HAP-1 (cell line): ENCODE measurements around the gene CDK10.
A peak's percentile ranks its signal among the peaks of the same experiment; 100 is the strongest.

Experiments used
- DNase-seq, 2 experiments: peaks; one replicate each; pipeline ENCODE4 v3.0.0-alpha.2; 2016 to 2020; ENCODE audit warnings: low spot score in 2 of 2
- H3K27me3 ChIP-seq: fragments of 250-450 bp; sonication (Bioruptor Pico); 2 replicates; pipeline ENCODE4 v1.5.1; 2020; ENCODE audit warnings: low read depth, mild to moderate bottlenecking, moderate library complexity
- H3K36me3 ChIP-seq: fragments of 250-450 bp; sonication (Bioruptor Pico); replicated peaks from 2 replicates; pipeline ENCODE4 v1.5.1; 2020; ENCODE audit warnings: mild to moderate bottlenecking
- H3K4me1 ChIP-seq: fragments of 250-450 bp; sonication (Bioruptor Pico); 2 replicates; pipeline ENCODE4 v1.5.1; 2020; ENCODE audit warnings: mild to moderate bottlenecking
- H3K4me3 ChIP-seq: fragments of 250-450 bp; sonication (Bioruptor Pico); 2 replicates; pipeline ENCODE4 v1.5.1; 2020; ENCODE audit warnings: mild to moderate bottlenecking, moderate library complexity
- H3K9me3 ChIP-seq: fragments of 250-450 bp; sonication (Bioruptor Pico); 2 replicates; pipeline ENCODE4 v1.5.1; 2020; ENCODE audit warnings: mild to moderate bottlenecking, moderate library complexity
- in situ Hi-C: fragments of 300-500 bp; cut with MboI; formaldehyde crosslinking; loops from 3 replicates; pipeline ENCODE4 v1.14.3; 2020; ENCODE audit warnings: low sequenced_read_pairs, inconsistent platforms, mixed read lengths

Gene CDK10

GRCh38 chr16:89686520-89687091, at the start of gene CDK10:
Gene CDK10, plus strand, starts transcription at chr16:89686689. Its CDS starts 22 bp downstream, at chr16:89686711.
- no peaks in the 10 kb centered on the region for H3K27me3 ChIP-seq
- DNase-seq = peak; percentile 83 to 94
- in situ Hi-C loops = no loop called here
- H3K4me1 ChIP-seq = peaks cover 7% of the 10 kb centered on the region
- peak within 1 kb of the TSS; percentile 68 for H3K4me3 ChIP-seq
- H3K9me3 ChIP-seq = peaks cover 10% of the 10 kb centered on the region
- H3K36me3 ChIP-seq = peaks cover 19% of the 10 kb centered on the region

GRCh38 chr16:89637379-89637778, 49.1 kb upstream of the CDK10 start:
- H3K4me1 ChIP-seq = no peaks in the 10 kb centered on the region
- no peaks in the 10 kb centered on the region for H3K9me3 ChIP-seq
- in situ Hi-C loops = loop anchor here (25.0 kb wide), 1 partner anchor 100 kb away; no protein-coding TSS in a partner anchor

GRCh38 chr16:89638455-89638854, 48.0 kb upstream of the CDK10 start:
- Histone ChIP-seq H3K36me3 (no peaks in the 10 kb centered on the region), H3K4me3 (no peak overlapping the region), H3K4me1 (no peaks in the 10 kb centered on the region), H3K9me3 (no peaks in the 10 kb centered on the region), H3K27me3 (peaks cover 6% of the 10 kb centered on the region)
- DNase-seq = no peak
- in situ Hi-C loops = loop anchor here (25.0 kb wide), 1 partner anchor 101 kb away; no protein-coding TSS in a partner anchor

More at GRCh38 chr16:89637379-89637778, 49.1 kb upstream of the CDK10 start:
- H3K27me3 ChIP-seq = peaks cover 16% of the 10 kb centered on the region
- no peak overlapping the region for H3K4me3 ChIP-seq
- no peaks in the 10 kb centered on the region for H3K36me3 ChIP-seq
- DNase-seq = no peak

- Histone ChIP-seq H3K4me1 (no peaks in the 10 kb centered on the region), H3K4me3 (no peak overlapping the region), H3K27me3 (no peaks in the 10 kb centered on the region), H3K36me3 (no peaks in the 10 kb centered on the region), H3K9me3 (no peaks in the 10 kb centered on the region)
- in situ Hi-C loops = loop anchor here (25.0 kb wide), 1 partner anchor 102 kb away; no protein-coding TSS in a partner anchor
- no peak for DNase-seq
These were observed 47.1 kb upstream of the CDK10 start for GRCh38 chr16:89639385-89639784.

- H3K9me3 ChIP-seq = no peaks in the 10 kb centered on the region
- no peak overlapping the region for H3K4me3 ChIP-seq
- in situ Hi-C loops = loop anchor here (25.0 kb wide), 1 partner anchor 104 kb away; no protein-coding TSS in a partner anchor
- H3K36me3 ChIP-seq = peaks cover 16% of the 10 kb centered on the region
- H3K4me1 ChIP-seq = no peaks in the 10 kb centered on the region
- H3K27me3 ChIP-seq = no peaks in the 10 kb centered on the region
- no peak for DNase-seq
These were observed 44.9 kb upstream of the CDK10 start for GRCh38 chr16:89641458-89642119.

GRCh38 chr16:89642574-89642973, 43.9 kb upstream of the CDK10 start:
- in situ Hi-C loops = loop anchor here (25.0 kb wide), 1 partner anchor 105 kb away; no protein-coding TSS in a partner anchor
- Histone ChIP-seq H3K4me1 (no peaks in the 10 kb centered on the region), H3K27me3 (no peaks in the 10 kb centered on the region), H3K9me3 (no peaks in the 10 kb centered on the region), H3K36me3 (peaks cover 20% of the 10 kb centered on the region), H3K4me3 (no peak overlapping the region)
- no peak for DNase-seq

GRCh38 chr16:89643769-89644300, 42.7 kb upstream of the CDK10 start:
- in situ Hi-C loops = loop anchor here (25.0 kb wide), 1 partner anchor 107 kb away; no protein-coding TSS in a partner anchor
- H3K36me3 ChIP-seq = peaks cover 20% of the 10 kb centered on the region
- no peaks in the 10 kb centered on the region for H3K27me3 ChIP-seq
- H3K4me3 ChIP-seq = no peak overlapping the region
- DNase-seq = no peak
- H3K4me1 ChIP-seq = no peaks in the 10 kb centered on the region
- no peaks in the 10 kb centered on the region for H3K9me3 ChIP-seq

GRCh38 chr16:89645122-89645521, 41.4 kb upstream of the CDK10 start:
- in situ Hi-C loops = loop anchor here (25.0 kb wide), 1 partner anchor 108 kb away; no protein-coding TSS in a partner anchor
- DNase-seq = no peak
- Histone ChIP-seq H3K4me1 (no peaks in the 10 kb centered on the region), H3K4me3 (no peak overlapping the region), H3K9me3 (no peaks in the 10 kb centered on the region), H3K36me3 (peaks cover 20% of the 10 kb centered on the region), H3K27me3 (no peaks in the 10 kb centered on the region)

GRCh38 chr16:89646270-89646669, 40.2 kb upstream of the CDK10 start:
- Histone ChIP-seq H3K4me3 (no peak overlapping the region), H3K27me3 (no peaks in the 10 kb centered on the region), H3K9me3 (no peaks in the 10 kb centered on the region), H3K4me1 (no peaks in the 10 kb centered on the region), H3K36me3 (peaks cover 23% of the 10 kb centered on the region)
- in situ Hi-C loops = loop anchor here (25.0 kb wide), 1 partner anchor 109 kb away; no protein-coding TSS in a partner anchor
- DNase-seq = no peak

GRCh38 chr16:89646906-89647305, 39.6 kb upstream of the CDK10 start:
- DNase-seq = no peak
- no peaks in the 10 kb centered on the region for H3K9me3 ChIP-seq
- no peak overlapping the region for H3K4me3 ChIP-seq
- H3K27me3 ChIP-seq = no peaks in the 10 kb centered on the region
- peaks cover 23% of the 10 kb centered on the region for H3K36me3 ChIP-seq
- in situ Hi-C loops = loop anchor here (25.0 kb wide), 1 partner anchor 110 kb away; no protein-coding TSS in a partner anchor
- no peaks in the 10 kb centered on the region for H3K4me1 ChIP-seq

GRCh38 chr16:89651584-89651983, 34.9 kb upstream of the CDK10 start:
- in situ Hi-C loops = no loop called here
- DNase-seq = no peak
- Histone ChIP-seq H3K4me1 (peaks cover 3% of the 10 kb centered on the region; the same call in 1 of the 2 replicates), H3K9me3 (no peaks in the 10 kb centered on the region), H3K4me3 (no peak overlapping the region), H3K36me3 (peaks cover 7% of the 10 kb centered on the region), H3K27me3 (no peaks in the 10 kb centered on the region)

- no peaks in the 10 kb centered on the region for H3K27me3 ChIP-seq
- no peaks in the 10 kb centered on the region for H3K9me3 ChIP-seq
- peaks cover 4% of the 10 kb centered on the region for H3K36me3 ChIP-seq
- in situ Hi-C loops = no loop called here
- H3K4me3 ChIP-seq = no peak overlapping the region
- H3K4me1 ChIP-seq = peaks cover 6% of the 10 kb centered on the region; the same call in 1 of the 2 replicates
- DNase-seq = no peak
These were observed 32.7 kb upstream of the CDK10 start for GRCh38 chr16:89653656-89654295.

- no peak for DNase-seq
- Histone ChIP-seq H3K36me3 (peaks cover 9% of the 10 kb centered on the region), H3K4me3 (no peak overlapping the region), H3K27me3 (no peaks in the 10 kb centered on the region), H3K9me3 (no peaks in the 10 kb centered on the region), H3K4me1 (peaks cover 10% of the 10 kb centered on the region)
- in situ Hi-C loops = no loop called here
These were observed 31.3 kb upstream of the CDK10 start for GRCh38 chr16:89655062-89655643.
